Measurements from ENCODE around the gene TIMELESS.
"Not testable (repeated sequence)": the region's sequence is repeated elsewhere in the genome, so short reads cannot be mapped to it uniquely, and the experiment has no call there.

DNA sequence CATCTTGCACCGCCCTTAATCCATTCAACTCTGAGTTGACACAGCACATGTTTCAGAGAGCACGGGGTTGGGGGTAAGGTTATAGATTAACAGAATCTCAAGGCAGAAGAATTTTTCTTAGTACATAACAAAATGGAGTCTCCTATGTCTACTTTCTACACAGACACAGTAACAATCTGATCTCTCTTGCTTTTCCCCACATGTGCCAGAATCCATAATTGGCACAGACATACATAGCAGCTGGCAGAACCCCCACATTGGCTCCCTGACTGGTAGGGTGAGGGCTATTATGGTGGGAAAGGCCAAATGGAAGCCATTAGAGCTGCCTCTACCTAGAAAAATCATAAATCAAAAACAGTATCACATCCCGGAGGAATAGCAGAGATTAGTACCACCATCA is 48.1 kb downstream of the TIMELESS start:
- TF ChIP-seq, protein P1, sequence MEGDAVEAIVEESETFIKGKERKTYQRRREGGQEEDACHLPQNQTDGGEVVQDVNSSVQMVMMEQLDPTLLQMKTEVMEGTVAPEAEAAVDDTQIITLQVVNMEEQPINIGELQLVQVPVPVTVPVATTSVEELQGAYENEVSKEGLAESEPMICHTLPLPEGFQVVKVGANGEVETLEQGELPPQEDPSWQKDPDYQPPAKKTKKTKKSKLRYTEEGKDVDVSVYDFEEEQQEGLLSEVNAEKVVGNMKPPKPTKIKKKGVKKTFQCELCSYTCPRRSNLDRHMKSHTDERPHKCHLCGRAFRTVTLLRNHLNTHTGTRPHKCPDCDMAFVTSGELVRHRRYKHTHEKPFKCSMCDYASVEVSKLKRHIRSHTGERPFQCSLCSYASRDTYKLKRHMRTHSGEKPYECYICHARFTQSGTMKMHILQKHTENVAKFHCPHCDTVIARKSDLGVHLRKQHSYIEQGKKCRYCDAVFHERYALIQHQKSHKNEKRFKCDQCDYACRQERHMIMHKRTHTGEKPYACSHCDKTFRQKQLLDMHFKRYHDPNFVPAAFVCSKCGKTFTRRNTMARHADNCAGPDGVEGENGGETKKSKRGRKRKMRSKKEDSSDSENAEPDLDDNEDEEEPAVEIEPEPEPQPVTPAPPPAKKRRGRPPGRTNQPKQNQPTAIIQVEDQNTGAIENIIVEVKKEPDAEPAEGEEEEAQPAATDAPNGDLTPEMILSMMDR (IDR thresholded peaks at IDR 0.05 in 2 of 3, conservative IDR thresholded peaks at IDR 0.05 in 1 of 3; ENCODE audit: control insufficient read depth in 2 of 3, extremely low read depth in 1 of 3, insufficient read depth in 1 of 3, low read depth in 3 of 3, low read length in 3 of 3), result not testable (repeated sequence)
- TF ChIP-seq MTA3 (IDR thresholded peaks at IDR 0.05; ENCODE audit: borderline replicate concordance, low read length), result not testable (repeated sequence)

Data from GM12878 (cell line).